Adrenal gland (tissue), 12 donors: Measurements from ENCODE around the gene C1QTNF12. TPM values are rescaled to one million over a fixed set of nuclear protein-coding genes. Genes with fewer than 3 reads are reported as not detected.

ENCODE experiments used
- DNase-seq, 7 donors: peaks; one replicate each; pipeline ENCODE4 v3.0.0-alpha.2; 2019 to 2020
- H3K27ac ChIP-seq, 5 donors: fragments of 200-600 bp; sonication (generic) in 4 of 5; 1 replicate in 3 of 5; 2 replicates in 2 of 5; pipeline versions ENCODE4 v1.5.1 to v1.8.0; 2016 to 2020; ENCODE audit warnings: mild to moderate bottlenecking in 1 of 5
- H3K27me3 ChIP-seq: fragments of 200-600 bp; 2 replicates; pipeline ENCODE4 v1.8.0; 2021
- H3K36me3 ChIP-seq, 2 donors: fragments of 200-600 bp; replicated peaks in 1 of 2; 1 replicate in 1 of 2; 2 replicates in 1 of 2; pipeline versions ENCODE4 v1.5.1 to v1.8.0; 2018 to 2022
- H3K4me1 ChIP-seq, 2 donors: fragments of 200-600 bp; replicated peaks in 1 of 2; 1 replicate in 1 of 2; 2 replicates in 1 of 2; pipeline versions ENCODE4 v1.5.1 to v1.8.0; 2018 to 2021
- H3K4me3 ChIP-seq, 4 donors: fragments of 200-600 bp; sonication (generic) in 3 of 4; one replicate each; pipeline ENCODE4 v1.5.1; 2016 to 2018
- H3K9me3 ChIP-seq, 3 donors: fragments of 200-600 bp; sonication (generic) in 1 of 3; replicated peaks in 1 of 3; 1 replicate in 2 of 3; 2 replicates in 1 of 3; pipeline versions ENCODE4 v1.5.1 to v1.8.0; 2016 to 2021
- POLR2A ChIP-seq, 2 donors: fragments of 450-650 bp; IDR thresholded peaks; one replicate each; pipeline ENCODE4 v1.6.1; 2017; ENCODE audit warnings: antibody characterized with exemption in 2 of 2, mild to moderate bottlenecking in 2 of 2, moderate library complexity in 1 of 2
- WGBS, 4 donors: extraction: QIAGEN DNeasy Blood & Tissue Kit in 2 of 4; methylation state at CpG; one replicate each; pipeline versions ENCODE4 v1.1.5 to v1.1.7; 2013 to 2017; 5-methylcytosine and 5-hydroxymethylcytosine counted together
- intact Hi-C, 2 donors: fragments of 100-400 bp; cut with DNase I; formaldehyde crosslinking; loops; one replicate each; pipeline versions ENCODE4 v1.14.1 to v1.15.0; 2022 to 2023
- polyA plus RNA-seq, 3 donors: library from polyadenylated mRNA; stranded (reverse); fragments of 200-250 nt in 2 of 3; fragments of 350-450 nt in 1 of 3; fragmentation: Illumina TruSeq in 1 of 3; extraction: RNeasy Lipid Tissue Mini Kit (QIAGEN cat#74804) in 1 of 3; gene quantifications; one replicate each; pipeline ENCODE4 v1.2.3, GENCODE V29; 2013 to 2014
- total RNA-seq, 9 donors: library from RNA; depleted of rRNA in 4 of 9; stranded (reverse); fragments of >200 nt in 4 of 9; fragments of 120-200 nt in 1 of 9; fragmentation: NEBNext Ultra II Directional in 1 of 9; extraction: Animal tissue kit (Norgen Biotek cat#: 25700) in 1 of 9; gene quantifications; one replicate each; pipeline versions ENCODE4 v1.1.0 to v1.2.4, GENCODE V29; 2013 to 2023
- TF ChIP-seq, protein P1 (sequence below), 6 experiments: fragments of 450-650 bp in 4 of 6; fragments of 200-600 bp in 2 of 6; sonication (generic) in 1 of 6; IDR thresholded peaks; 1 replicate in 5 of 6; 2 replicates in 1 of 6; pipeline versions ENCODE4 v1.5.1 to v1.8.0; 2016 to 2021; ENCODE audit warnings: antibody characterized with exemption in 6 of 6, mild to moderate bottlenecking in 2 of 6, moderate library complexity in 1 of 6
- donor health status: healthy with polysubstance abuse.
- donor health status: Bipolar disorder and iron deficiency.
- donor health status: DM: yes; HTN: yes; CAD: no.
- donor health status: DM: no; HTN: no; CAD: no.
- donor health status: DM: no; HTN: no; CAD: no.
- donor health status: DM: yes; HTN: yes; CAD: no.

Gene C1QTNF12
- total and polyA plus RNA-seq, 12 donors: 0.28 to 4.3 (median 1.3) TPM; not detected in 3

GRCh38 chr1:1225913-1226312 lies 20.6 kb downstream of the C1QTNF12 start:
- Histone ChIP-seq H3K9me3 (no peaks in the 10 kb centered on the region), H3K36me3 (peaks cover 0 to 67% of the 10 kb centered on the region in 2 donors), H3K4me1 (peaks cover 16 to 23% of the 10 kb centered on the region in 2 donors), H3K27ac (no peak overlapping the region), H3K27me3 (no peaks in the 10 kb centered on the region), H3K4me3 (no peak overlapping the region)
- 87 to 94% (median 90%) methylated on average over 18 of the region's 18 CpGs for WGBS, 4 donors
- DNase-seq: no peak
- intact Hi-C loops: no loop called here
- TF ChIP-seq, protein P1, sequence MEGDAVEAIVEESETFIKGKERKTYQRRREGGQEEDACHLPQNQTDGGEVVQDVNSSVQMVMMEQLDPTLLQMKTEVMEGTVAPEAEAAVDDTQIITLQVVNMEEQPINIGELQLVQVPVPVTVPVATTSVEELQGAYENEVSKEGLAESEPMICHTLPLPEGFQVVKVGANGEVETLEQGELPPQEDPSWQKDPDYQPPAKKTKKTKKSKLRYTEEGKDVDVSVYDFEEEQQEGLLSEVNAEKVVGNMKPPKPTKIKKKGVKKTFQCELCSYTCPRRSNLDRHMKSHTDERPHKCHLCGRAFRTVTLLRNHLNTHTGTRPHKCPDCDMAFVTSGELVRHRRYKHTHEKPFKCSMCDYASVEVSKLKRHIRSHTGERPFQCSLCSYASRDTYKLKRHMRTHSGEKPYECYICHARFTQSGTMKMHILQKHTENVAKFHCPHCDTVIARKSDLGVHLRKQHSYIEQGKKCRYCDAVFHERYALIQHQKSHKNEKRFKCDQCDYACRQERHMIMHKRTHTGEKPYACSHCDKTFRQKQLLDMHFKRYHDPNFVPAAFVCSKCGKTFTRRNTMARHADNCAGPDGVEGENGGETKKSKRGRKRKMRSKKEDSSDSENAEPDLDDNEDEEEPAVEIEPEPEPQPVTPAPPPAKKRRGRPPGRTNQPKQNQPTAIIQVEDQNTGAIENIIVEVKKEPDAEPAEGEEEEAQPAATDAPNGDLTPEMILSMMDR (IDR thresholded peaks at IDR 0.05): no peak
- TF ChIP-seq POLR2A (IDR thresholded peaks at IDR 0.05): no peak

- H3K27me3 ChIP-seq: no peaks in the 10 kb centered on the region
- DNase-seq: no peak
- TF ChIP-seq, protein P1 (IDR thresholded peaks at IDR 0.05): no peak
- TF ChIP-seq POLR2A (IDR thresholded peaks at IDR 0.05): no peak
- peaks cover 12 to 20% of the 10 kb centered on the region in 2 donors for H3K4me1 ChIP-seq
- H3K36me3 ChIP-seq: peaks cover 0 to 73% of the 10 kb centered on the region in 2 donors
- intact Hi-C loops: no loop called here
- H3K9me3 ChIP-seq: no peaks in the 10 kb centered on the region
- 91 to 98% (median 92%) methylated on average over 16 to 34 of the region's 34 CpGs for WGBS, 4 donors
- H3K4me3 ChIP-seq: no peak overlapping the region
- H3K27ac ChIP-seq: no peak overlapping the region
Measured at GRCh38 chr1:1225238-1225845, 21.2 kb downstream of the C1QTNF12 start.

- no peak for DNase-seq
- Histone ChIP-seq H3K4me3 (no peak overlapping the region), H3K36me3 (peaks cover 0 to 80% of the 10 kb centered on the region in 2 donors), H3K27me3 (no peaks in the 10 kb centered on the region), H3K9me3 (no peaks in the 10 kb centered on the region), H3K27ac (no peak overlapping the region), H3K4me1 (peaks cover 4 to 8% of the 10 kb centered on the region in 2 donors)
- intact Hi-C loops: no loop called here
- TF ChIP-seq, protein P1 (IDR thresholded peaks at IDR 0.05): no peak
- WGBS, 4 donors: 90 to 95% (median 92%) methylated on average over 9 to 21 of the region's 21 CpGs
Measured at GRCh38 chr1:1223891-1224290, 22.6 kb downstream of the C1QTNF12 start.

GRCh38 chr1:1223321-1223720 lies 23.2 kb downstream of the C1QTNF12 start:
- DNase-seq: no peak
- intact Hi-C loops: no loop called here

More at GRCh38 chr1:1223321-1223720, 23.2 kb downstream of the C1QTNF12 start:
- WGBS, 4 donors: 93 to 97% (median 96%) methylated on average over 7 to 15 of the region's 15 CpGs
- H3K4me3 ChIP-seq: no peak overlapping the region
- no peak overlapping the region for H3K27ac ChIP-seq
- H3K4me1 ChIP-seq: peaks cover 4 to 8% of the 10 kb centered on the region in 2 donors
- TF ChIP-seq POLR2A (IDR thresholded peaks at IDR 0.05): no peak
- TF ChIP-seq, protein P1 (IDR thresholded peaks at IDR 0.05): no peak
- peaks cover 0 to 79% of the 10 kb centered on the region in 2 donors for H3K36me3 ChIP-seq
- H3K9me3 ChIP-seq: no peaks in the 10 kb centered on the region
- no peaks in the 10 kb centered on the region for H3K27me3 ChIP-seq
